Stimulated activated memory B cell treated with anti-CD40 and anti-IgM and Interleukin-4, amounts not matched to agents 10 μg/mL and 1 μg/mL and 100 μg/mL, for 72 hours (primary cell): ENCODE data around the gene A3GALT2.
"Not testable (repeated sequence)": the region's sequence is repeated elsewhere in the genome, so short reads cannot be mapped to it uniquely, and the experiment has no call there.

ENCODE experiments used
- ATAC-seq: fragments of 150-1000 bp; cut with Tn5 transposase; 2 replicates; pipeline ENCODE4 v1.10.0; 2021
- H3K27ac Mint-ChIP-seq: one replicate; pipeline ENCODE4 v1.8.0; 2022; ENCODE audit warnings: mild to moderate bottlenecking, mixed read lengths
- H3K27me3 Mint-ChIP-seq: one replicate; pipeline ENCODE4 v1.8.0; 2022; ENCODE audit warnings: mixed read lengths
- H3K36me3 Mint-ChIP-seq: one replicate; pipeline ENCODE4 v1.8.0; 2022; ENCODE audit warnings: mixed read lengths
- H3K4me1 Mint-ChIP-seq: one replicate; pipeline ENCODE4 v1.8.0; 2022; ENCODE audit warnings: mixed read lengths
- H3K4me3 Mint-ChIP-seq: one replicate; pipeline ENCODE4 v1.8.0; 2022; ENCODE audit warnings: mild to moderate bottlenecking, moderate library complexity, mixed read lengths
- H3K9me3 Mint-ChIP-seq: one replicate; pipeline ENCODE4 v1.8.0; 2022; ENCODE audit warnings: mixed read lengths

Gene A3GALT2

GRCh38 chr1:33317354-33317753 lies 3.5 kb downstream of the A3GALT2 start:
- H3K4me1 Mint-ChIP-seq, result no peaks in the 10 kb centered on the region
- H3K27ac Mint-ChIP-seq, result no peak overlapping the region
- ATAC-seq, result no peak
- peaks cover 43% of the 10 kb centered on the region for H3K27me3 Mint-ChIP-seq
- no peak overlapping the region for H3K4me3 Mint-ChIP-seq
- no peaks in the 10 kb centered on the region for H3K9me3 Mint-ChIP-seq
- no peaks in the 10 kb centered on the region for H3K36me3 Mint-ChIP-seq

GRCh38 chr1:33316601-33317000 lies 4.3 kb downstream of the A3GALT2 start:
- Mint-ChIP-seq H3K27me3 (peaks cover 51% of the 10 kb centered on the region), H3K27ac (no peak overlapping the region), H3K36me3 (no peaks in the 10 kb centered on the region), H3K4me1 (no peaks in the 10 kb centered on the region), H3K4me3 (no peak overlapping the region), H3K9me3 (no peaks in the 10 kb centered on the region)
- no peak for ATAC-seq

- ATAC-seq, result no peak
- Mint-ChIP-seq H3K4me3 (no peak overlapping the region), H3K27ac (no peak overlapping the region), H3K36me3 (no peaks in the 10 kb centered on the region), H3K4me1 (no peaks in the 10 kb centered on the region), H3K9me3 (no peaks in the 10 kb centered on the region), H3K27me3 (peaks cover 68% of the 10 kb centered on the region)
These were observed 6.5 kb downstream of the A3GALT2 start for GRCh38 chr1:33314416-33314815.

- Mint-ChIP-seq H3K27ac (no peak overlapping the region), H3K27me3 (peaks cover 68% of the 10 kb centered on the region), H3K4me3 (no peak overlapping the region), H3K9me3 (no peaks in the 10 kb centered on the region), H3K4me1 (no peaks in the 10 kb centered on the region), H3K36me3 (no peaks in the 10 kb centered on the region)
- ATAC-seq, result no peak
These were observed 8.5 kb downstream of the A3GALT2 start for GRCh38 chr1:33312413-33312749.

- no peaks in the 10 kb centered on the region for H3K36me3 Mint-ChIP-seq
- H3K9me3 Mint-ChIP-seq, result no peaks in the 10 kb centered on the region
- ATAC-seq, result no peak
- peaks cover 68% of the 10 kb centered on the region for H3K27me3 Mint-ChIP-seq
- H3K27ac Mint-ChIP-seq, result no peak overlapping the region
- no peaks in the 10 kb centered on the region for H3K4me1 Mint-ChIP-seq
- no peak overlapping the region for H3K4me3 Mint-ChIP-seq
These were observed 9.0 kb downstream of the A3GALT2 start for GRCh38 chr1:33311706-33312412.

GRCh38 chr1:33310702-33311101 lies 10.2 kb downstream of the A3GALT2 start:
- peaks cover 66% of the 10 kb centered on the region for H3K27me3 Mint-ChIP-seq
- no peaks in the 10 kb centered on the region for H3K9me3 Mint-ChIP-seq
- ATAC-seq, result no peak
- H3K36me3 Mint-ChIP-seq, result no peaks in the 10 kb centered on the region
- H3K4me3 Mint-ChIP-seq, result no peak overlapping the region
- peaks cover 7% of the 10 kb centered on the region for H3K4me1 Mint-ChIP-seq
- no peak overlapping the region for H3K27ac Mint-ChIP-seq

GRCh38 chr1:33309351-33309750 lies 11.5 kb downstream of the A3GALT2 start:
- not testable (repeated sequence) for H3K9me3 Mint-ChIP-seq, ATAC-seq, H3K4me1 Mint-ChIP-seq, H3K36me3 Mint-ChIP-seq, H3K27ac Mint-ChIP-seq, H3K4me3 Mint-ChIP-seq
- H3K27me3 Mint-ChIP-seq, result peaks cover 58% of the 10 kb centered on the region

- Mint-ChIP-seq H3K4me1 (peaks cover 7% of the 10 kb centered on the region), H3K27me3 (peaks cover 46% of the 10 kb centered on the region), H3K27ac (no peak overlapping the region), H3K9me3 (no peaks in the 10 kb centered on the region), H3K4me3 (no peak overlapping the region), H3K36me3 (no peaks in the 10 kb centered on the region)
- ATAC-seq, result peak; percentile 62
These were observed 13.4 kb downstream of the A3GALT2 start for GRCh38 chr1:33307494-33307864.

- Mint-ChIP-seq H3K9me3 (no peaks in the 10 kb centered on the region), H3K4me3 (no peak overlapping the region), H3K36me3 (no peaks in the 10 kb centered on the region), H3K27me3 (peaks cover 40% of the 10 kb centered on the region), H3K4me1 (peaks cover 7% of the 10 kb centered on the region), H3K27ac (no peak overlapping the region)
- peak; percentile 37 for ATAC-seq
These were observed 14.0 kb downstream of the A3GALT2 start for GRCh38 chr1:33306653-33307493.

- no peak for ATAC-seq
- peaks cover 7% of the 10 kb centered on the region for H3K4me1 Mint-ChIP-seq
- H3K4me3 Mint-ChIP-seq, result no peak overlapping the region
- no peak overlapping the region for H3K27ac Mint-ChIP-seq
- H3K36me3 Mint-ChIP-seq, result peaks cover 8% of the 10 kb centered on the region
- H3K9me3 Mint-ChIP-seq, result no peaks in the 10 kb centered on the region
- H3K27me3 Mint-ChIP-seq, result peaks cover 32% of the 10 kb centered on the region
These were observed 14.9 kb downstream of the A3GALT2 start for GRCh38 chr1:33305816-33306652.

GRCh38 chr1:33305016-33305415 lies 15.9 kb downstream of the A3GALT2 start:
- Mint-ChIP-seq H3K9me3 (no peaks in the 10 kb centered on the region), H3K27me3 (peaks cover 23% of the 10 kb centered on the region), H3K4me3 (no peak overlapping the region), H3K36me3 (peaks cover 14% of the 10 kb centered on the region), H3K27ac (no peak overlapping the region), H3K4me1 (peaks cover 7% of the 10 kb centered on the region)
- ATAC-seq, result no peak

GRCh38 chr1:33302325-33302724 lies 18.6 kb downstream of the A3GALT2 start:
- H3K36me3 Mint-ChIP-seq, result peaks cover 30% of the 10 kb centered on the region
- no peak for ATAC-seq
- H3K4me3 Mint-ChIP-seq, result no peak overlapping the region
- no peaks in the 10 kb centered on the region for H3K9me3 Mint-ChIP-seq
- H3K27ac Mint-ChIP-seq, result no peak overlapping the region
- peaks cover 7% of the 10 kb centered on the region for H3K4me1 Mint-ChIP-seq
- peaks cover 8% of the 10 kb centered on the region for H3K27me3 Mint-ChIP-seq

GRCh38 chr1:33301273-33301984 lies 19.5 kb downstream of the A3GALT2 start:
- Mint-ChIP-seq H3K36me3 (peaks cover 39% of the 10 kb centered on the region), H3K27me3 (peaks cover 7% of the 10 kb centered on the region), H3K27ac (no peak overlapping the region), H3K9me3 (no peaks in the 10 kb centered on the region), H3K4me1 (peaks cover 7% of the 10 kb centered on the region), H3K4me3 (no peak overlapping the region)
- no peak for ATAC-seq

- peaks cover 43% of the 10 kb centered on the region for H3K36me3 Mint-ChIP-seq
- peaks cover 2% of the 10 kb centered on the region for H3K4me1 Mint-ChIP-seq
- H3K27ac Mint-ChIP-seq, result no peak overlapping the region
- ATAC-seq, result no peak
- H3K9me3 Mint-ChIP-seq, result no peaks in the 10 kb centered on the region
- H3K4me3 Mint-ChIP-seq, result no peak overlapping the region
- no peaks in the 10 kb centered on the region for H3K27me3 Mint-ChIP-seq
These were observed 20.2 kb downstream of the A3GALT2 start for GRCh38 chr1:33300673-33301072.
